HG02571 (cell line): Measurements from ENCODE around the gene ULK4.
"Not testable (repeated sequence)": the region's sequence is repeated elsewhere in the genome, so short reads cannot be mapped to it uniquely, and the experiment has no call there.

Experiments used
- ATAC-seq: cut with Tn5 transposase; IDR thresholded peaks from one replicate; pipeline ENCODE4 v1.9.1; 2021; ENCODE audit warnings: mild to moderate bottlenecking, moderate library complexity; ENCODE audit not compliant: unreplicated experiment

Gene ULK4

GRCh38 chr3:41960826-41961750 is 815 bp downstream of the ULK4 start:
- peak; percentile 15 for ATAC-seq

GRCh38 chr3:41956574-41956973 is 5.3 kb downstream of the ULK4 start:
- ATAC-seq: no peak

- no peak for ATAC-seq
These were observed 6.7 kb downstream of the ULK4 start for GRCh38 chr3:41955192-41955591.

GRCh38 chr3:41943311-41943843 is 18.5 kb downstream of the ULK4 start:
- no peak for ATAC-seq

- ATAC-seq: no peak
These were observed 21.5 kb downstream of the ULK4 start for GRCh38 chr3:41940393-41940792.

GRCh38 chr3:41936384-41936783 is 25.5 kb downstream of the ULK4 start:
- no peak for ATAC-seq

GRCh38 chr3:41933154-41933676 is 28.7 kb downstream of the ULK4 start:
- ATAC-seq: no peak

GRCh38 chr3:41932464-41932863 is 29.4 kb downstream of the ULK4 start:
- no peak for ATAC-seq

GRCh38 chr3:41920406-41920965 is 41.4 kb downstream of the ULK4 start:
- no peak for ATAC-seq

GRCh38 chr3:41915353-41915752 is 46.5 kb downstream of the ULK4 start:
- ATAC-seq: no peak

- no peak for ATAC-seq
These were observed 49.6 kb downstream of the ULK4 start for GRCh38 chr3:41912280-41912679.

GRCh38 chr3:41907330-41908073 is 54.4 kb downstream of the ULK4 start:
- ATAC-seq: no peak

- no peak for ATAC-seq
These were observed 61.6 kb downstream of the ULK4 start for GRCh38 chr3:41900265-41900664.

GRCh38 chr3:41898631-41899030 is 63.3 kb downstream of the ULK4 start:
- no peak for ATAC-seq

GRCh38 chr3:41893977-41894376 is 67.9 kb downstream of the ULK4 start:
- no peak for ATAC-seq

GRCh38 chr3:41888368-41889076 is 73.4 kb downstream of the ULK4 start:
- no peak for ATAC-seq

GRCh38 chr3:41882956-41883355 is 78.9 kb downstream of the ULK4 start:
- ATAC-seq: no peak

GRCh38 chr3:41881233-41881821 is 80.6 kb downstream of the ULK4 start:
- no peak for ATAC-seq

- ATAC-seq: no peak
These were observed 81.5 kb downstream of the ULK4 start for GRCh38 chr3:41880387-41880786.

GRCh38 chr3:41877741-41878140 is 84.2 kb downstream of the ULK4 start:
- ATAC-seq: not testable (repeated sequence)
